ENCODE data around the gene ZNF681.

DNA sequence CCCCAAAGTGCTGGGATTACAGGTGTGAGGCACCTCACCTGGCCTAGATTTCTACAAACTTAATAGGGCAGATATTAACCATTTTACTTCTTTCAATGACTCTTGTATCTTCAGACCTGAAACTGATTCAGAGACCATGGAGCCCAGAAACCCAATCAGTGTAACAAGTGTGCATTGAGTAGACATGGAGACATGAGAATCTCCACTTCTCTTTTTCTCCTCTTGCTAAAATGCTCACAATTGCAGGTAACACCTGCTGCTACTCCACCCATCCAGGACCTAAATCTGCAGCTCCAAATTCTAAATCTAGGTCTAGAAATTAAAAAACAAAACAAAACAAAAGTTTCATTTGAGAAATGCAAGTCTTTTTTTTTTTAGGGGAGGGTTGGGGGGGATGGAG is 42.2 kb upstream of the ZNF681 start:
- TF ChIP-seq EP300 (IDR thresholded peaks at IDR 0.05; ENCODE audit: borderline replicate concordance), result no peak
- TF ChIP-seq CREB1 (IDR thresholded peaks at IDR 0.05; ENCODE audit: low read depth), result no peak
- TF ChIP-seq RAD21 (IDR thresholded peaks at IDR 0.05; ENCODE audit: low read depth), result no peak
- TF ChIP-seq, protein P1, sequence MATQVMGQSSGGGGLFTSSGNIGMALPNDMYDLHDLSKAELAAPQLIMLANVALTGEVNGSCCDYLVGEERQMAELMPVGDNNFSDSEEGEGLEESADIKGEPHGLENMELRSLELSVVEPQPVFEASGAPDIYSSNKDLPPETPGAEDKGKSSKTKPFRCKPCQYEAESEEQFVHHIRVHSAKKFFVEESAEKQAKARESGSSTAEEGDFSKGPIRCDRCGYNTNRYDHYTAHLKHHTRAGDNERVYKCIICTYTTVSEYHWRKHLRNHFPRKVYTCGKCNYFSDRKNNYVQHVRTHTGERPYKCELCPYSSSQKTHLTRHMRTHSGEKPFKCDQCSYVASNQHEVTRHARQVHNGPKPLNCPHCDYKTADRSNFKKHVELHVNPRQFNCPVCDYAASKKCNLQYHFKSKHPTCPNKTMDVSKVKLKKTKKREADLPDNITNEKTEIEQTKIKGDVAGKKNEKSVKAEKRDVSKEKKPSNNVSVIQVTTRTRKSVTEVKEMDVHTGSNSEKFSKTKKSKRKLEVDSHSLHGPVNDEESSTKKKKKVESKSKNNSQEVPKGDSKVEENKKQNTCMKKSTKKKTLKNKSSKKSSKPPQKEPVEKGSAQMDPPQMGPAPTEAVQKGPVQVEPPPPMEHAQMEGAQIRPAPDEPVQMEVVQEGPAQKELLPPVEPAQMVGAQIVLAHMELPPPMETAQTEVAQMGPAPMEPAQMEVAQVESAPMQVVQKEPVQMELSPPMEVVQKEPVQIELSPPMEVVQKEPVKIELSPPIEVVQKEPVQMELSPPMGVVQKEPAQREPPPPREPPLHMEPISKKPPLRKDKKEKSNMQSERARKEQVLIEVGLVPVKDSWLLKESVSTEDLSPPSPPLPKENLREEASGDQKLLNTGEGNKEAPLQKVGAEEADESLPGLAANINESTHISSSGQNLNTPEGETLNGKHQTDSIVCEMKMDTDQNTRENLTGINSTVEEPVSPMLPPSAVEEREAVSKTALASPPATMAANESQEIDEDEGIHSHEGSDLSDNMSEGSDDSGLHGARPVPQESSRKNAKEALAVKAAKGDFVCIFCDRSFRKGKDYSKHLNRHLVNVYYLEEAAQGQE (IDR thresholded peaks at IDR 0.05; ENCODE audit: low read depth), result no peak
